H9 (cell line): ENCODE measurements around the gene TEX35. TPM values are rescaled to one million over a fixed set of nuclear protein-coding genes. Genes with fewer than 3 reads are reported as not detected.

Source experiments
- DNase-seq: peaks from one replicate; pipeline ENCODE4 v3.0.0-alpha.2; 2017
- H2AFZ ChIP-seq: one replicate; pipeline ENCODE4 v1.6.1; 2013; ENCODE audit warnings: mild to moderate bottlenecking, low read length, control low read depth, moderate library complexity
- H2AK5ac ChIP-seq: 2 replicates; pipeline ENCODE4 v1.6.1; 2013; ENCODE audit warnings: low read length, control low read depth, mixed read lengths; ENCODE audit not compliant: insufficient read length
- H2BK120ac ChIP-seq: one replicate; pipeline ENCODE4 v1.6.1; 2013; ENCODE audit warnings: low read depth, mild to moderate bottlenecking, low read length, control low read depth, inconsistent platforms; ENCODE audit not compliant: poor library complexity, severe bottlenecking
- H2BK12ac ChIP-seq: 2 replicates; pipeline ENCODE4 v1.6.1; 2013; ENCODE audit warnings: low read length, control low read depth, mixed read lengths, low read depth; ENCODE audit not compliant: insufficient read length
- H2BK15ac ChIP-seq: 2 replicates; pipeline ENCODE4 v1.6.1; 2013; ENCODE audit warnings: low read depth, low read length, control low read depth
- H2BK20ac ChIP-seq: one replicate; pipeline ENCODE4 v1.6.1; 2013; ENCODE audit warnings: low read depth, mild to moderate bottlenecking, low read length, control low read depth, inconsistent platforms; ENCODE audit not compliant: poor library complexity, severe bottlenecking
- H2BK5ac ChIP-seq: 2 replicates; pipeline ENCODE4 v1.6.1; 2013; ENCODE audit warnings: low read length, control low read depth, mixed read lengths; ENCODE audit not compliant: insufficient read length
- H3K14ac ChIP-seq: 2 replicates; pipeline ENCODE4 v1.6.1; 2013; ENCODE audit warnings: low read length, control low read depth; ENCODE audit not compliant: insufficient read depth
- H3K18ac ChIP-seq: 2 replicates; pipeline ENCODE4 v1.6.1; 2013; ENCODE audit warnings: low read depth, mild to moderate bottlenecking, mixed read lengths, low read length, control low read depth; ENCODE audit not compliant: insufficient read length
- H3K23ac ChIP-seq: 2 replicates; pipeline ENCODE4 v1.6.1; 2013; ENCODE audit warnings: low read length, control low read depth, mixed read lengths, low read depth; ENCODE audit not compliant: insufficient read length
- H3K23me2 ChIP-seq: 2 replicates; pipeline ENCODE4 v1.6.1; 2013; ENCODE audit warnings: low read depth, mild to moderate bottlenecking, mixed read lengths, low read length, control low read depth; ENCODE audit not compliant: insufficient read length, poor library complexity, severe bottlenecking
- H3K27ac ChIP-seq: 2 replicates; pipeline ENCODE4 v1.5.1; 2013; ENCODE audit warnings: low read length, control low read depth, mixed read lengths, low read depth; ENCODE audit not compliant: insufficient read length
- H3K27me3 ChIP-seq: 2 replicates; pipeline ENCODE4 v1.6.1; 2013; ENCODE audit warnings: low read length, control low read depth, inconsistent platforms; ENCODE audit not compliant: insufficient read depth
- H3K4ac ChIP-seq: 2 replicates; pipeline ENCODE4 v1.6.1; 2013; ENCODE audit warnings: low read depth, mild to moderate bottlenecking, control low read depth, inconsistent platforms, low read length, moderate library complexity
- H3K4me1 ChIP-seq: 2 replicates; pipeline ENCODE4 v1.6.1; 2013; ENCODE audit warnings: low read length, control low read depth, inconsistent platforms; ENCODE audit not compliant: insufficient read depth
- H3K4me2 ChIP-seq: 2 replicates; pipeline ENCODE4 v1.6.1; 2013; ENCODE audit warnings: low read length, control low read depth, mixed read lengths; ENCODE audit not compliant: insufficient read length, insufficient read depth
- H3K56ac ChIP-seq: 2 replicates; pipeline ENCODE4 v1.6.1; 2013; ENCODE audit warnings: low read depth, mild to moderate bottlenecking, mixed read lengths, low read length, control low read depth; ENCODE audit not compliant: insufficient read length
- H3K79me1 ChIP-seq: 2 replicates; pipeline ENCODE4 v1.6.1; 2013; ENCODE audit warnings: low read depth, mild to moderate bottlenecking, moderate library complexity, low read length, control low read depth, inconsistent platforms; ENCODE audit not compliant: insufficient read depth, poor library complexity, severe bottlenecking
- H3K79me2 ChIP-seq: 2 replicates; pipeline ENCODE4 v1.6.1; 2013; ENCODE audit warnings: low read length, control low read depth, inconsistent platforms; ENCODE audit not compliant: insufficient read depth
- H3K9ac ChIP-seq: 2 replicates; pipeline ENCODE4 v1.6.1; 2013; ENCODE audit warnings: low read length, control low read depth, mixed read lengths; ENCODE audit not compliant: insufficient read length; ENCODE audit errors: extremely low read depth
- H3K9me3 ChIP-seq: one replicate; pipeline ENCODE4 v1.6.1; 2013; ENCODE audit warnings: low read depth, low read length, inconsistent platforms; ENCODE audit not compliant: control insufficient read depth
- H3T11ph ChIP-seq: one replicate; pipeline ENCODE4 v1.6.1; 2013; ENCODE audit warnings: mild to moderate bottlenecking, low read length, control low read depth, inconsistent platforms
- H4K20me1 ChIP-seq: one replicate; pipeline ENCODE4 v1.6.1; 2013; ENCODE audit not compliant: control insufficient read depth, insufficient read length, insufficient read depth
- H4K5ac ChIP-seq: 2 replicates; pipeline ENCODE4 v1.6.1; 2013; ENCODE audit warnings: low read depth, mild to moderate bottlenecking, mixed read lengths, low read length, control low read depth; ENCODE audit not compliant: insufficient read length
- H4K8ac ChIP-seq: replicated peaks from 2 replicates; pipeline ENCODE4 v1.6.1; 2013; ENCODE audit warnings: low read length, control low read depth, mixed read lengths, low read depth; ENCODE audit not compliant: insufficient read length
- H4K91ac ChIP-seq: 2 replicates; pipeline ENCODE4 v1.6.1; 2013; ENCODE audit warnings: low read depth, mild to moderate bottlenecking, moderate library complexity, mixed read lengths, low read length, control low read depth; ENCODE audit not compliant: insufficient read length
- H3K27ac Mint-ChIP-seq, 3 experiments: 2 replicates in 2 of 3; 3 replicates in 1 of 3; pipeline ENCODE4 v1.8.0; 2020 to 2021; ENCODE audit warnings: mixed read lengths in 3 of 3, mild to moderate bottlenecking in 1 of 3, moderate library complexity in 1 of 3
- H3K27me3 Mint-ChIP-seq: 2 replicates; pipeline ENCODE4 v1.8.0; 2021; ENCODE audit warnings: low read depth, mild to moderate bottlenecking, moderate library complexity, mixed read lengths
- H3K36me3 Mint-ChIP-seq, 3 experiments: 2 replicates in 2 of 3; 3 replicates in 1 of 3; pipeline ENCODE4 v1.8.0; 2020 to 2021; ENCODE audit warnings: low read depth in 3 of 3, mixed read lengths in 3 of 3; ENCODE audit not compliant: insufficient read depth in 1 of 3
- H3K4me1 Mint-ChIP-seq, 2 experiments: 2 replicates each; pipeline ENCODE4 v1.8.0; 2020; ENCODE audit warnings: mixed read lengths in 2 of 2
- H3K4me3 Mint-ChIP-seq, 2 experiments: 2 replicates in 1 of 2; 3 replicates in 1 of 2; pipeline ENCODE4 v1.8.0; 2020 to 2021; ENCODE audit warnings: mild to moderate bottlenecking in 2 of 2, mixed read lengths in 2 of 2, moderate library complexity in 1 of 2
- H3K9me3 Mint-ChIP-seq, 2 experiments: 2 replicates in 1 of 2; 3 replicates in 1 of 2; pipeline ENCODE4 v1.8.0; 2020; ENCODE audit warnings: mild to moderate bottlenecking in 2 of 2, mixed read lengths in 2 of 2, moderate library complexity in 1 of 2
- CTCF ChIP-seq: fragments of 200-600 bp; sonication (generic); conservative IDR thresholded peaks from 3 replicates; pipeline ENCODE4 v1.8.0; 2021; ENCODE audit warnings: antibody characterized with exemption, mild to moderate bottlenecking
- WGBS: extraction: QIAGEN DNeasy Blood & Tissue Kit; methylation state at CpG from one replicate; pipeline ENCODE4 v1.1.7; 2013; ENCODE audit warnings: missing lambda C conversion rate, low lambda C conversion rate, mixed read lengths; ENCODE audit not compliant: insufficient read length; ENCODE audit errors: extremely low coverage; 5-methylcytosine and 5-hydroxymethylcytosine counted together
- total RNA-seq: library from RNA; stranded (reverse); gene quantifications from 2 replicates; pipeline ENCODE4 v1.2.1, GENCODE V29; 2021

The TEX35 gene
- total RNA-seq, 1 experiment from 2014 or later: not detected

- H3K79me1 ChIP-seq: no peaks in the 10 kb centered on the region
- no peaks in the 10 kb centered on the region for H3K9me3 ChIP-seq
- peaks cover 0 to 5% of the 10 kb centered on the region in 2 experiments; a peak in 2 of 4 replicates for H3K4me1 Mint-ChIP-seq
- no peak overlapping the region for H3K4me2 ChIP-seq
- no peak for TF ChIP-seq CTCF
- no peak overlapping the region for H4K91ac ChIP-seq
- no peaks in the 10 kb centered on the region; the same call in none of the 2 replicates for H3K27me3 Mint-ChIP-seq
- no peaks in the 10 kb centered on the region for H3K4me1 ChIP-seq
- H3K23me2 ChIP-seq: peaks cover under 1% of the 10 kb centered on the region
- H3K9ac ChIP-seq: no peak overlapping the region
- no peak overlapping the region for H4K5ac ChIP-seq
- no peak overlapping the region; the same call in 1 of the 2 replicates for H2BK15ac ChIP-seq
- no peak overlapping the region for H3K27ac ChIP-seq
- H3K56ac ChIP-seq: no peak overlapping the region
- no peak overlapping the region for H2AK5ac ChIP-seq
- no peak overlapping the region for H2BK5ac ChIP-seq
- no peak overlapping the region for H2BK12ac ChIP-seq
- peak; percentile 30 for DNase-seq
- H3T11ph ChIP-seq: no peak overlapping the region
- no peaks in the 10 kb centered on the region for H3K36me3 Mint-ChIP-seq
- H3K9me3 Mint-ChIP-seq: no peaks in the 10 kb centered on the region
- no peak overlapping the region for H3K27ac Mint-ChIP-seq
- no peaks in the 10 kb centered on the region for H3K79me2 ChIP-seq
- no peak overlapping the region for H2BK120ac ChIP-seq
- no CpG with 5 or more reads among the region's 10 CpGs for WGBS
- no peak overlapping the region for H3K14ac ChIP-seq
- no peak overlapping the region for H3K23ac ChIP-seq
- no peak overlapping the region for H3K4ac ChIP-seq
- H4K8ac ChIP-seq: no peak overlapping the region
- no peak overlapping the region for H2BK20ac ChIP-seq
- no peak overlapping the region for H3K4me3 Mint-ChIP-seq
- no peaks in the 10 kb centered on the region for H3K27me3 ChIP-seq
- no peak overlapping the region for H3K18ac ChIP-seq
- no peaks in the 10 kb centered on the region for H4K20me1 ChIP-seq
- no peak overlapping the region for H2AFZ ChIP-seq
Measured at GRCh38 chr1:178531887-178532286, 19.0 kb downstream of the TEX35 start.
